T-helper 17 cell (primary cell): Measurements from ENCODE around the gene ENGASE. TPM values are rescaled to one million over a fixed set of nuclear protein-coding genes. Genes with fewer than 3 reads are reported as not detected.

Experiments used
- ATAC-seq: fragments of 150-1000 bp; cut with Tn5 transposase; 2 replicates; pipeline ENCODE4 v1.10.0; 2021; ENCODE audit warnings: mild to moderate bottlenecking, moderate library complexity
- DNase-seq, 3 donors: peaks; one replicate each; pipeline versions ENCODE4 v3.0.0 to v3.0.0-alpha.2; 2020 to 2021
- H3K9me3 ChIP-seq: one replicate; pipeline ENCODE4 v1.7.0; 2013; ENCODE audit warnings: low read length, mild to moderate bottlenecking; ENCODE audit not compliant: control insufficient read depth, poor library complexity, severe bottlenecking
- H3K27ac Mint-ChIP-seq: one replicate; pipeline ENCODE4 v1.8.0; 2022; ENCODE audit warnings: mild to moderate bottlenecking, moderate library complexity, mixed read lengths
- H3K27me3 Mint-ChIP-seq: one replicate; pipeline ENCODE4 v1.8.0; 2022; ENCODE audit warnings: mixed read lengths
- H3K36me3 Mint-ChIP-seq: one replicate; pipeline ENCODE4 v1.8.0; 2022; ENCODE audit warnings: low read depth, mixed read lengths
- H3K4me1 Mint-ChIP-seq: one replicate; pipeline ENCODE4 v1.8.0; 2022; ENCODE audit warnings: mild to moderate bottlenecking, mixed read lengths
- H3K4me3 Mint-ChIP-seq: one replicate; pipeline ENCODE4 v1.8.0; 2022; ENCODE audit warnings: mild to moderate bottlenecking, moderate library complexity, mixed read lengths
- total RNA-seq, 4 donors: library from RNA in 2 of 4; stranded (reverse) in 2 of 4; gene quantifications; one replicate each; pipeline ENCODE4 v1.2.3 and lab custom pipeline; 2022 to 2026

ENGASE gene
- total RNA-seq, 2 donors from 2014 or later = 56.2 to 60.1 TPM

GRCh38 chr17:79083191-79083971 is 8.8 kb downstream of the ENGASE start:
- no peak overlapping the region for H3K4me3 Mint-ChIP-seq

GRCh38 chr17:79084291-79085153 is 9.9 kb downstream of the ENGASE start:
- no peak for ATAC-seq
- peaks cover 5% of the 10 kb centered on the region for H3K36me3 Mint-ChIP-seq
- H3K9me3 ChIP-seq = no peaks in the 10 kb centered on the region
- no peak overlapping the region for H3K27ac Mint-ChIP-seq
- H3K4me1 Mint-ChIP-seq = peaks cover 3% of the 10 kb centered on the region
- H3K27me3 Mint-ChIP-seq = no peaks in the 10 kb centered on the region
- H3K4me3 Mint-ChIP-seq = no peak overlapping the region
- DNase-seq = no peak

More at GRCh38 chr17:79083191-79083971, 8.8 kb downstream of the ENGASE start:
- no peaks in the 10 kb centered on the region for H3K9me3 ChIP-seq
- Mint-ChIP-seq H3K4me1 (peaks cover 3% of the 10 kb centered on the region), H3K36me3 (peaks cover 5% of the 10 kb centered on the region), H3K27ac (no peak overlapping the region), H3K27me3 (no peaks in the 10 kb centered on the region)
- DNase-seq = no peak
- ATAC-seq = no peak

- peaks cover 3% of the 10 kb centered on the region for H3K4me1 Mint-ChIP-seq
- H3K27me3 Mint-ChIP-seq = no peaks in the 10 kb centered on the region
- H3K4me3 Mint-ChIP-seq = no peak overlapping the region
- H3K9me3 ChIP-seq = no peaks in the 10 kb centered on the region
- H3K36me3 Mint-ChIP-seq = peaks cover 4% of the 10 kb centered on the region
- H3K27ac Mint-ChIP-seq = no peak overlapping the region
- DNase-seq = no peak
- no peak for ATAC-seq
These were observed 10.7 kb downstream of the ENGASE start for GRCh38 chr17:79085154-79085920.

GRCh38 chr17:79085921-79086551 is 11.4 kb downstream of the ENGASE start:
- Mint-ChIP-seq H3K4me1 (peaks cover 5% of the 10 kb centered on the region), H3K27ac (no peak overlapping the region), H3K4me3 (no peak overlapping the region), H3K36me3 (peaks cover 2% of the 10 kb centered on the region), H3K27me3 (no peaks in the 10 kb centered on the region)
- ATAC-seq (no peak), DNase-seq (no peak)
- no peaks in the 10 kb centered on the region for H3K9me3 ChIP-seq

- no peaks in the 10 kb centered on the region for H3K9me3 ChIP-seq
- H3K27ac Mint-ChIP-seq = no peak overlapping the region
- H3K27me3 Mint-ChIP-seq = peaks cover 3% of the 10 kb centered on the region
- ATAC-seq (no peak), DNase-seq (no peak)
- peaks cover under 1% of the 10 kb centered on the region for H3K36me3 Mint-ChIP-seq
- no peak overlapping the region for H3K4me3 Mint-ChIP-seq
- peaks cover 3% of the 10 kb centered on the region for H3K4me1 Mint-ChIP-seq
These were observed 12.2 kb downstream of the ENGASE start for GRCh38 chr17:79086609-79087427.

GRCh38 chr17:79087428-79088143 is 13.0 kb downstream of the ENGASE start:
- H3K9me3 ChIP-seq = no peaks in the 10 kb centered on the region
- no peak overlapping the region for H3K4me3 Mint-ChIP-seq

GRCh38 chr17:79088247-79088996 is 13.8 kb downstream of the ENGASE start:
- Mint-ChIP-seq H3K27me3 (peaks cover 19% of the 10 kb centered on the region), H3K36me3 (no peaks in the 10 kb centered on the region), H3K4me3 (no peak overlapping the region), H3K4me1 (peaks cover 5% of the 10 kb centered on the region), H3K27ac (no peak overlapping the region)
- DNase-seq (no peak), ATAC-seq (no peak)
- no peaks in the 10 kb centered on the region for H3K9me3 ChIP-seq

More at GRCh38 chr17:79087428-79088143, 13.0 kb downstream of the ENGASE start:
- DNase-seq (peak; percentile 55 to 76 (median 58)), ATAC-seq (peak; percentile 87)
- H3K4me1 Mint-ChIP-seq = peaks cover 5% of the 10 kb centered on the region
- H3K36me3 Mint-ChIP-seq = no peaks in the 10 kb centered on the region
- H3K27me3 Mint-ChIP-seq = peaks cover 10% of the 10 kb centered on the region
- H3K27ac Mint-ChIP-seq = no peak overlapping the region

GRCh38 chr17:79088997-79089328 is 14.3 kb downstream of the ENGASE start:
- no peaks in the 10 kb centered on the region for H3K36me3 Mint-ChIP-seq
- H3K4me3 Mint-ChIP-seq = no peak overlapping the region
- H3K4me1 Mint-ChIP-seq = peaks cover 5% of the 10 kb centered on the region

GRCh38 chr17:79089720-79090442 is 15.3 kb downstream of the ENGASE start:
- DNase-seq = no peak
- H3K4me1 Mint-ChIP-seq = peaks cover 5% of the 10 kb centered on the region

More at GRCh38 chr17:79088997-79089328, 14.3 kb downstream of the ENGASE start:
- ATAC-seq = no peak
- DNase-seq = no peak
- Mint-ChIP-seq H3K27me3 (peaks cover 24% of the 10 kb centered on the region), H3K27ac (no peak overlapping the region)
- no peaks in the 10 kb centered on the region for H3K9me3 ChIP-seq

GRCh38 chr17:79090443-79091225 is 16.0 kb downstream of the ENGASE start:
- no peaks in the 10 kb centered on the region for H3K9me3 ChIP-seq
- peaks cover 34% of the 10 kb centered on the region for H3K27me3 Mint-ChIP-seq
- H3K4me3 Mint-ChIP-seq = no peak overlapping the region
- ATAC-seq (no peak), DNase-seq (no peak)
- peaks cover 5% of the 10 kb centered on the region for H3K4me1 Mint-ChIP-seq
- H3K36me3 Mint-ChIP-seq = no peaks in the 10 kb centered on the region
- H3K27ac Mint-ChIP-seq = no peak overlapping the region

More at GRCh38 chr17:79089720-79090442, 15.3 kb downstream of the ENGASE start:
- Mint-ChIP-seq H3K4me3 (no peak overlapping the region), H3K27me3 (peaks cover 26% of the 10 kb centered on the region), H3K36me3 (no peaks in the 10 kb centered on the region), H3K27ac (no peak overlapping the region)
- no peak for ATAC-seq
- no peaks in the 10 kb centered on the region for H3K9me3 ChIP-seq
